Motor neuron (in vitro differentiated cells): ENCODE data around the gene PRDM5. TPM values are rescaled to one million over a fixed set of nuclear protein-coding genes. Genes with fewer than 3 reads are reported as not detected.

Experiments used
- ATAC-seq, 8 experiments: fragments of 200-7000 bp; cut with Tn5 transposase; replicated peaks in 6 of 8; 2 replicates each; pipeline ENCODE4 v1.8.0; 2021; ENCODE audit warnings: mild to moderate bottlenecking in 8 of 8, moderate library complexity in 8 of 8
- H3K27ac ChIP-seq, 2 donors: fragments of 250-450 bp; sonication (Bioruptor Pico); 2 replicates each; pipeline ENCODE4 v1.9.0; 2021; ENCODE audit warnings: antibody characterized with exemption in 2 of 2, mild to moderate bottlenecking in 2 of 2, moderate library complexity in 1 of 2
- H3K4me1 ChIP-seq, 2 donors: fragments of 250-450 bp; sonication (Bioruptor Pico); replicated peaks in 1 of 2; 2 replicates each; pipeline ENCODE4 v1.6.1; 2021; ENCODE audit warnings: antibody characterized with exemption in 2 of 2, mild to moderate bottlenecking in 2 of 2, moderate library complexity in 1 of 2
- H3K4me3 ChIP-seq, 5 donors: fragments of 250-450 bp; sonication (Bioruptor Pico); 2 replicates each; pipeline ENCODE4 v1.9.0; 2021; ENCODE audit warnings: antibody characterized with exemption in 5 of 5, mild to moderate bottlenecking in 5 of 5, moderate library complexity in 4 of 5
- WGBS, 10 experiments: fragments of 450-650 bp; shearing (Covaris generic); methylation state at CpG; one replicate each; pipeline ENCODE4 v1.0.0; 2022; 5-methylcytosine and 5-hydroxymethylcytosine counted together
- in situ Hi-C, 9 experiments: fragments of 400-800 bp; cut with MboI; loops; one replicate each; pipeline ENCODE4 v1.15.0; 2021; ENCODE audit warnings: low sequenced_read_pairs in 9 of 9, low pct_unique_long_range_greater_than_20kb in 2 of 9; ENCODE audit not compliant: unreplicated experiment in 9 of 9
- total RNA-seq, 8 experiments: library from RNA; unstranded; fragments of 300-600 nt; gene quantifications; 2 replicates each; pipeline versions ENCODE4 v1.2.3 to v1.2.4, GENCODE V29; 2022

PRDM5 gene
- total RNA-seq, 8 experiments from 2014 or later, result 6.3 to 23.5 (median 15.4) TPM

DNA sequence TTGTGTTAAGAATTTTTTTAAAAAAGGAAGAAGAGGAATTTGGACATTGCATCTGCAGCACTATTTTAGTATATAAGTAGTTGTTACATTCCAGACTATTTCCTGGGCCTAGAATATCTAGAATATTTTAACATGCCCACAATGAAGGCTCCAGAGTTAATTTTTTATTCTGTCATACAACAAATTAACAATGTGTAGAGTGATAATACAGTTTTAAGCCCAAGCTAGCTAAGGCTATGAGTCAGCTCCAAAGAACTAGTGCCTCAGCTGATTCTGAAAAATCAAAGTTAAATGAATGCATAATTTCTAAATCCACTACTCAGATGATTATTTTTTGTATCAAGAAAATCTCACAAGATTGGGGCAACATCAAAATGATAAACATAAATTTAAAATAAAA, 231.4 kb downstream of the PRDM5 start:
- no peak for ATAC-seq
- no peaks in the 10 kb centered on the region for H3K4me1 ChIP-seq
- in situ Hi-C loops, result no loop called here
- H3K27ac ChIP-seq, result no peak overlapping the region
- H3K4me3 ChIP-seq, result no peak overlapping the region

DNA sequence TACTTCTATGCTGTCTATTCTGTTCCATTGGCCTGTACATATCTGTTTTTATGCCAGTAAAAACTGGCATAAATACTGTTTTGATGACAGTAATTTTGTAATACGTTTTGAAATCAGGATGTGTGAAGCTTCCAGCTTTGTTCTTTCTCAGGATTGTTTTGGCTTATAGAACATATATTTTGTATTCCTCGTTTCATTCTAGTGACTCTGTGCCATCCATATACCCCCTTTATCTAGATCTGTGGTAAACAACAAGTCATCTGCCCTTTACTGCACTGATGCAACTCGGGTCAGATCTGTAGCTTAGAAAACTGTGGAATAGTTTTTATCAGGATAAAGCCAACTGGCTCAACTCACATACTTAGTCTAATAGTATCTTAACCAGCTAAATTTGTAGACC, 233.7 kb downstream of the PRDM5 start:
- in situ Hi-C loops, result no loop called here
- Histone ChIP-seq H3K27ac (no peak overlapping the region), H3K4me3 (no peak overlapping the region), H3K4me1 (peaks cover 0 to 6% of the 10 kb centered on the region in 2 donors)
- ATAC-seq, result no peak
- whole genome bisulfite sequencing, 10 experiments, result 53 to 92% (median 89%) methylated on average over 1 to 3 of the region's 3 CpGs

DNA sequence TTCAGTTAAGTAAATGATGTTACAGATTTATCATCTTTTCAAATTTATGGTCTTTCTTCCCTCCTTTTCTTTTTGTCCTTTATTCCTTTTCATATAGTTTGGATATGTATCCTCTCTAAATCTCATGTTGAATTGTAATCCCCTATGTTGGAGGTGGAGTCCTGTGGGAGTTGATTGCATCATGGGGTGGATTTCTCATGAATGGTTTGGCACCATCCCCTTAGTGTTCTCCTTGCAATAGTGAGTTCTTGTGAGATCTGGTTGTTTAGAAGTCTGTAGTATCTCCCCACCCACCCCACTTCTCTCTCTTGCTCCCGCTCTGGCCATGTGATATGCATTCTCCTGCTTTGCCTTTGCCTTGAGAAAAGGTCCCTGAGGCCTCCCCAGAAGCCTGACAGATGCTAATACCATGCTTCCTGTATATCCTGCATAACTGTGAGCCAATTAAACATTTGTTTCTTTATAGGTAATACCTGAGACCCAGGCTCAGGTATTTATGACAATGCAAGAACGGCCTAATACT, 236.7 kb downstream of the PRDM5 start:
- in situ Hi-C loops, result no loop called here
- H3K4me1 ChIP-seq, result peaks cover 0 to 6% of the 10 kb centered on the region in 2 donors
- 89 to 100% (median 100%) methylated on average over 1 to 2 of the region's 2 CpGs; no CpG with 5 or more reads in 5 of the 10 experiments for WGBS, 10 experiments
- H3K4me3 ChIP-seq, result no peak overlapping the region
- ATAC-seq, result no peak
- H3K27ac ChIP-seq, result no peak overlapping the region

DNA sequence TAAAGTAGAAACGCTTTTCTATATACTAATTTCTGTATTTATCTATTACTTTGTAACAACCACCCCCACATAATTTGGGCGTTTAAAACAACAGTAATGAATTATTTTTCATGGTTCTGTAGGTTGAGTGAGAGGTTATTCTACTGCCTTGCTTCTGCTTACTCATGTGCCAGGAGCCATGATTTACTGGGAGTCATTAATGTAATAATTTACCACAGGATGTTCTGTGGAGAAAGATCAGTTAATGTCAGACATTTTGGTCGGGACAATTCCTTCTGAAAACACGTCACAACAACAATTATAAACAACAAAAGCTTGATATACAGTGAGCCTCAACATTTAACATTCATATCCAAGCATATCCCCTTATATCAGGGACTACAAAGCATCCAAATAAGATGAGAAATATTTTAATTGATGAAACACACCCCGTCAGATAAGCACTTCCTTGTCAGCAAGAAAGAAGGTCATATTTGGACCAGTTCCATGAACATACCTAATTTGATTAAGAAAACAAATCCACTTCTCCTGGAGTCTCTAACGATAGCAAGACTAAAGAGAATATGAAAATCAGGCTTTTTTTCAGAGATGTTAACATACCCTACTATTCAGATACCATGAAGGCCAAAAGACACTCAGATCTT, 238.5 kb downstream of the PRDM5 start:
- 46 to 85% (median 69%) methylated on average over 1 to 6 of the region's 6 CpGs for WGBS, 10 experiments
- in situ Hi-C loops, result no loop called here
- Histone ChIP-seq H3K4me1 (peaks cover 0 to 6% of the 10 kb centered on the region in 2 donors), H3K27ac (no peak overlapping the region), H3K4me3 (no peak overlapping the region)
- peak in 4 of 8 experiments; percentile 53 to 66 (median 57) for ATAC-seq

DNA sequence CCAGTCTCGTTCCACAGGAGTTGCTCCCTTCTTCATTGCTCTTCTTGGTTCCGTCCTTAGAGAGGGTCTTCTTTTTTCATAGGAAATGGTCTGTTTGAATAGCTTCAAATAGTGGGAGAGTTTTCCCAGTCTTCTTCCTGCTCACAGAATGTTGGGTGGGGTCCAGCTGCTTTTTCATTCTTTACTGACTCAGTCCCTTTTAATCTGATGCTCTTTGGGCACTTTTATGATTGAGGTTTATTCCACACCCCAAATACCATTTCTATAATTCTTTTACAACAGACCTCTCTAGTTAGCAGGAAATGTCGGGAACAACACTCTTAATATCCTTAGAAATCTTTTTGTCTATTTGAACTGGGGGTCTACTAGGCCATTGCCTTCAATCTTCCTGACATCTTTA, 239.5 kb downstream of the PRDM5 start:
- 33 to 95% (median 64%) methylated on average over 1 to 3 of the region's 3 CpGs for WGBS, 10 experiments
- ATAC-seq, result peak in 1 of 8 experiments; percentile 56
- no peak overlapping the region for H3K27ac ChIP-seq
- in situ Hi-C loops, result no loop called here
- peaks cover 0 to 6% of the 10 kb centered on the region in 2 donors for H3K4me1 ChIP-seq
- no peak overlapping the region for H3K4me3 ChIP-seq

DNA sequence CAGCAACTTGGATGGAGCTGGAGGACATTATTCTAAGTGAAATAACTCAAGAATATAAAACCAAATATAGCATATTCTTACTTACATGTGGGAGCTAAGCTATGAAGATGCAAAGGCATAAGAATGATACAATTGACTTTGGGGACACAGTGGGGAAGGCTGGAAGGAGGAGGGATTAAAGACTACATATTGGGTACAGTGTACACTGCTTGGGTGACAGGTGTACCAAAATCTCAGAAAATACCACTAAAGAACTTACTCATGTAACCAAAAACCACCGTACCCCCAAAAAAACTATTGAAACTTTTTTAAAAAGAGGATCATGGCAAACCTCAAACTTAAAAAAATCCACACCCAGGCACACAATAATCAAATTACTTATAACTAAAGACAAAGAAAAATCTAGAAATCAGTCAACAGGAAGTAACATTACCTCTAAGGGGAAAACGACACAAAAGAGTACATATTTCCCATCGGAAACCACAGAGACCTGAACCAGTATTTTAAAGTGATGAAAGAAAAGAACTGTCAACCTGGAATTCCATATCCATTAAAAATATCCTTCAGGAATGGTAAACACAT, 241.8 kb downstream of the PRDM5 start:
- no peak overlapping the region for H3K27ac ChIP-seq
- no peak for ATAC-seq
- H3K4me1 ChIP-seq, result peaks cover 0 to 6% of the 10 kb centered on the region in 2 donors
- no peak overlapping the region for H3K4me3 ChIP-seq
- WGBS, 10 experiments, result 51 to 100% (median 94%) methylated on average over 2 to 3 of the region's 3 CpGs; no CpG with 5 or more reads in 1 of the 10 experiments
- in situ Hi-C loops, result no loop called here

DNA sequence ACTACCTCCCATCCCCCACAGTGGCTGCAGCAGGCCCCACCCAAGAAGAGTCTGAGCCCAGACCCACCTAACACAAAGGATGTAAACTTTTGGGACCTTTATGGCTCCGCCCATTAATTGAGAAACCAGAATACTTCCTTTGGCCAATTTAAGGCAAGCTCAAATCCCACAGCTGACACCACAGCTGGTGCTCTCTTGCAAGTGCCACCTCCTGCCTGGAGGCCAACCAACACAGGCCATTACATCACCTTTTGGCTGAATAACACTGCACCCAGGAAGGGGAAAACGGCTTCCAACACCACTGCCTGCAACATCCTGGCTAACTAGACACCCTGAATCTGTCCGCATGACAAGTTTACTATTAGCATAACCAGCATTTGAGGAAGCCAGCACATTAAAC, 248.8 kb downstream of the PRDM5 start:
- in situ Hi-C loops, result no loop called here
- Histone ChIP-seq H3K4me3 (no peak overlapping the region), H3K27ac (no peak overlapping the region), H3K4me1 (no peaks in the 10 kb centered on the region)
- ATAC-seq, result peak in 1 of 8 experiments; percentile 61
- 0 to 100% (median 100%) methylated on average over 1 to 2 of the region's 3 CpGs; no CpG with 5 or more reads in 4 of the 10 experiments for WGBS, 10 experiments

DNA sequence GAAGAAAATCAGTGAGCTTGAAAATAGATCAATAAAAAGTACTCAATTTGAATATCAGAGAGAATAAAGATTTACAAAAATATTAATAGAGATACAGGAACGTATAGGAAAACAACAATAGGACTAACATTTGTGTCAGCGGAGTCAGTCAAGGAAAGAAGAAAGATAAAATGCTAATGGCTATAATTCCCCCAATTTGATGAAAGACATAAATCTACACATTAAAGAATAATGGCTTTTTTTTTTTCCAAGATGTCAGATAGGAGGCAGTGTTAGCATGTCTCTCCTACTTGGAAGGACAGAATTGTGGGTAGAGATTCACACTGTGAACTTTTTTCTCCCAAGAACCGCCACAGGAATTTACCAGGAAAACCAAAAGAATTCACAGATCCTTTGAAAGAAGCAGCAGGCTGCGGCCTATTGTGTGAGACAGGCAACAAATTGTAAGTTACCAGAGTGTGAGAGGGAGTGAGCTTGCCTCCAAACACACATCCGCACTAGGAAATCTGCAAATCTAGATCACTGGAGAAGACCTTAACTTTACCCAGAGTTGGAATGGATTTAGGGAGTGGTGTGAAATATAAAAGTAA, 249.9 kb downstream of the PRDM5 start:
- WGBS, 10 experiments, result 51 to 100% (median 88%) methylated on average over 2 to 5 of the region's 5 CpGs
- Histone ChIP-seq H3K27ac (no peak overlapping the region), H3K4me3 (no peak overlapping the region), H3K4me1 (no peaks in the 10 kb centered on the region)
- ATAC-seq, result no peak
- in situ Hi-C loops, result no loop called here

DNA sequence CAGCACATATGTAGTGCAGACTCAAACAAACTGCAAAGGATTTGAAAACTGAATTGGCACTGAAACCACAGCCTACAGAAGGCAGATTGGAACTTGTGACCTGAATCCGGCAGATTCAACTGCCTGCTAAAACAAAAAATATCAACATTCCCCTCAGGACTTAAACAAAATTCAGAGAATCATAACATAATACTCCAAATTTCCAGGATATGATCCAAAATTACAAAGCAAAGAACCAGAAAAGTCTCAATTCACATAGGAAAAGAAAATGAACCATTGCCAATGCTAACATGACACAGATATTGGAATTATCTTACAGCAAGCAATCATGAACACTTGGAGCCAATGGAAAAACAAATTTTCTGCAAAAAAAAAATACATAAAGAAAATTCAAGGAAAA, 250.4 kb downstream of the PRDM5 start:
- H3K4me3 ChIP-seq, result no peak overlapping the region

DNA sequence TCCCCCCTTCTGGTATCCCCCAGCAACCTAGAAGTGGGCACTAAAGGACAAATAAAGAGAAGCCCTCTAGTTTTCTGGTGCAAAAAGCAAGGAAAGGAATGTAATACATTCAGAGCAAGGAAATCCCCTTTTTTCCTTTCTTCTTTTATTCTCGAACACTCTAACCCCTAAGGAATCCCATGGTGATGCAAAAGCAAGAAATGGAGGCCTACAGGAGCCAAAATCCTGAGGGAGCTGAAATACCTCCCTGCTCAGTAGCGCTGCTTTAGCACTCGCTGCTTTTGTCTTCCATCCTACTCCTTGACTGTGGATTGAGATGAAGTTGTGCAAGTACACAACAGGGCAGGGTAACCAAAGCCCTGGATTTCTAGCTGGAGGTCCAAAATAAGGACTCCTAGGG, 251.0 kb downstream of the PRDM5 start:
- WGBS, 10 experiments, result 67 to 100% (median 82%) methylated on average over 1 to 3 of the region's 3 CpGs; no CpG with 5 or more reads in 2 of the 10 experiments
- H3K27ac ChIP-seq, result no peak overlapping the region

More for the DNA sequence above, 250.4 kb downstream of the PRDM5 start:
- in situ Hi-C loops, result no loop called here
- no peaks in the 10 kb centered on the region for H3K4me1 ChIP-seq
- no peak overlapping the region for H3K27ac ChIP-seq
- 0 to 50% (median 0%) methylated on average over 1 of the region's 1 CpG; no CpG with 5 or more reads in 3 of the 10 experiments for WGBS, 10 experiments
- no peak for ATAC-seq

DNA sequence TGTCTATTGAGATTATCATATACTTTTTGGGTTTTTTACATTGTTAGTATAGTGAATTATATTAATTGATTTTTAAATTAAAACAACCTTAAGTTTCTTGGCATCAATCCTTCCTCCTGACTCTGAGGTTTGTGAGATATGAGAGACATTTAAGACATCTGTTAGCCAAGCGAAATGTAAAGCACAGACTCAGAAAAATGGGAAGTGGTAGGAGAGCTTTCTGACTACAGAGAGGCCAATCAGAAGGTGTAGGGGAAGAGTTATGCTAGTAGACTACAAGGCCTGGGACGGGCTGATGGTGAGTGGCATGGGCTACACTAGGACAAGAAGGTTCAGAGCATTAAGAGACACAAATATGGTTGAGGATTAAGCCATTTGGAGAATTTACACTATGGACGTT, 255.4 kb downstream of the PRDM5 start:
- no peak for ATAC-seq
- 48 to 92% (median 71%) methylated on average over 2 to 3 of the region's 3 CpGs; no CpG with 5 or more reads in 2 of the 10 experiments for WGBS, 10 experiments
- no peaks in the 10 kb centered on the region for H3K4me1 ChIP-seq
- no peak overlapping the region for H3K27ac ChIP-seq
- no peak overlapping the region for H3K4me3 ChIP-seq
- in situ Hi-C loops, result no loop called here

More for the DNA sequence above, 251.0 kb downstream of the PRDM5 start:
- H3K4me1 ChIP-seq, result no peaks in the 10 kb centered on the region
- ATAC-seq, result no peak
- H3K4me3 ChIP-seq, result no peak overlapping the region
- in situ Hi-C loops, result no loop called here

DNA sequence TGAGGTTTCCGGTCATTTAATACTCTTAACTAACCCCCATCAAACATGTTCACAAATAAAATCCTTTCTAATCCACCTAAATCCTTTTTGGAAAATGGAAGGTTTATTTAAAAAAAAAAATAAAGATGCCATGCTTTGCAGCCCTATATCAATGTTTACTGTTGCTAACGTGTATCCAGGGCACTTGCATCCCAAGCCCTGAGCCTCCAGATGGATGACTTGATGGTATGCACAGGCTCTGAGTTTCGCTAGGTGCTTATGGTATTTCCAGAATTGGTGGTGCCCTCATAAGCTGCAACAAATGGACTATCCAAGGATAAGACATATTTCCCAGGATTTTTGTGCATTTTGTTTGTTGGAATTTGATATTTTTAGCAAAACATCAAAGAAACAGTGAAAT, 257.7 kb downstream of the PRDM5 start:
- Histone ChIP-seq H3K4me1 (peaks cover 0 to under 1% of the 10 kb centered on the region in 2 donors), H3K27ac (no peak overlapping the region), H3K4me3 (no peak overlapping the region)
- in situ Hi-C loops, result no loop called here
- WGBS, 10 experiments, result 75 to 100% (median 92%) methylated on average over 1 to 3 of the region's 3 CpGs
- peak in 1 of 8 experiments; percentile 57 for ATAC-seq

DNA sequence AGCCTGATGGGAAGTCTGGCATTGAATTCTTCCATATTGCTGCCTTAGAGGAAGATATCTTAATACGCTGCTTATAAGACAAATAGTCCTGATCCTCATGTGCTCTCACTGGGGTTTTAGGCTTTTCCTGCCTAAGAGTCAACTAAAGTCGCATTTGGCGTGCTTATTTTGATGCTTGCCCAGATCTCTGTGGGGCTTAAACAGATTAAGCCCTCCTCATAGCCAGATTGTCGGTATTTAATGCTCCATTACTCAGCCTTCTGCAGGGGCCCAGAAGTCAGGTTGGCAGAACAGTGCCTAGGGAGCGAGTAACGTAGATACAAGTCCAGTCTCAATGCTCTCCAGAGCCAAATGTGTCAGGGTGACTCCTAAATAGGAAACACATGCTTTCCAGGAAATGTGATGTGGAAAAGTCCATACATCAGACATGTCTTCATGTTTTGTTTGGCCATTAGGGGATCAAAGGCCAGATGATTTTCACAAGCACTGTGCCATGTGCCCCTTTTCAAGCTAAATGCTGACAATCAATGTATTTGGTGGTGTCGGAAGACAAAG, 262.8 kb downstream of the PRDM5 start:
- H3K27ac ChIP-seq, result no peak overlapping the region

More for the DNA sequence above, 262.8 kb downstream of the PRDM5 start:
- peak in 5 of 8 experiments; percentile 34 to 79 (median 65) for ATAC-seq
- Histone ChIP-seq H3K4me3 (no peak overlapping the region), H3K4me1 (peaks cover 2 to 3% of the 10 kb centered on the region in 2 donors)
- in situ Hi-C loops, result no loop called here
- WGBS, 10 experiments, result 55 to 100% (median 85%) methylated on average over 1 to 6 of the region's 7 CpGs; no CpG with 5 or more reads in 1 of the 10 experiments
